Upper lobe of left lung (tissue), 6 donors: ENCODE measurements around the gene CYP26B1. TPM values are rescaled to one million over a fixed set of nuclear protein-coding genes. Genes with fewer than 3 reads are reported as not detected.

Experiments
- ATAC-seq, 2 donors: fragments of 200-7000 bp; cut with Tn5 transposase; one replicate each; pipeline ENCODE4 v1.9.1; 2022; ENCODE audit warnings: mild to moderate bottlenecking in 2 of 2, moderate library complexity in 2 of 2; ENCODE audit not compliant: low FRiP score in 2 of 2
- DNase-seq, 2 donors: peaks; one replicate each; pipeline ENCODE4 v3.0.0-alpha.2; 2019 to 2020
- H3K27ac ChIP-seq, 4 donors: fragments of 200-600 bp; sonication (generic); one replicate each; pipeline ENCODE4 v1.5.1; 2016 to 2019
- H3K27me3 ChIP-seq, 4 donors: fragments of 200-600 bp; sonication (generic); one replicate each; pipeline ENCODE4 v1.5.1; 2017 to 2019
- H3K36me3 ChIP-seq, 4 donors: fragments of 200-600 bp; sonication (generic); one replicate each; pipeline ENCODE4 v1.5.1; 2016 to 2019
- H3K4me1 ChIP-seq, 4 donors: fragments of 200-600 bp; sonication (generic); one replicate each; pipeline ENCODE4 v1.5.1; 2018 to 2019
- H3K4me3 ChIP-seq, 4 donors: fragments of 200-600 bp; sonication (generic); one replicate each; pipeline ENCODE4 v1.5.1; 2017 to 2019; ENCODE audit warnings: mild to moderate bottlenecking in 2 of 4, moderate library complexity in 1 of 4
- H3K9me3 ChIP-seq, 4 donors: fragments of 200-600 bp; sonication (generic); one replicate each; pipeline ENCODE4 v1.5.1; 2018 to 2019
- EP300 ChIP-seq, 4 donors: sonication (generic); formaldehyde crosslinking; IDR thresholded peaks; one replicate each; pipeline ENCODE4 v1.5.1; 2017; ENCODE audit warnings: antibody characterized with exemption in 4 of 4, control low read depth in 2 of 4
- POLR2A ChIP-seq, 4 donors: fragments of 450-650 bp; IDR thresholded peaks; one replicate each; pipeline ENCODE4 v1.5.1; 2016 to 2017; ENCODE audit warnings: antibody characterized with exemption in 4 of 4, mild to moderate bottlenecking in 2 of 4
- POLR2AphosphoS5 ChIP-seq, 2 donors: sonication (generic); formaldehyde crosslinking; IDR thresholded peaks; one replicate each; pipeline ENCODE4 v1.5.1; 2017; ENCODE audit warnings: antibody characterized with exemption in 2 of 2
- WGBS, 2 donors: methylation state at CpG; one replicate each; pipeline ENCODE4 v1.1.5; 2017 to 2018; 5-methylcytosine and 5-hydroxymethylcytosine counted together
- total RNA-seq, 6 donors: library from RNA; depleted of rRNA in 4 of 6; stranded (reverse); fragments of >200 nt in 4 of 6; gene quantifications; one replicate each; pipeline versions ENCODE4 v1.1.0 to v1.2.1, GENCODE V29; 2016 to 2021
- TF ChIP-seq, protein P1 (sequence below), 6 experiments: fragments of 450-650 bp in 4 of 6; fragments of 200-600 bp in 2 of 6; sonication (generic) in 2 of 6; IDR thresholded peaks; one replicate each; pipeline ENCODE4 v1.5.1; 2016 to 2019; ENCODE audit warnings: antibody characterized with exemption in 6 of 6
- donor health status: DM: no; HTN: no; CAD: no; lungs with moderate emphysema.
- donor health status: DM: no; HTN: yes; CAD: no; lungs with severe emphysema.

Gene CYP26B1
- total RNA-seq, 6 donors from 2014 or later = 0.89 to 4.8 (median 4.5) TPM; not detected in 1

DNA sequence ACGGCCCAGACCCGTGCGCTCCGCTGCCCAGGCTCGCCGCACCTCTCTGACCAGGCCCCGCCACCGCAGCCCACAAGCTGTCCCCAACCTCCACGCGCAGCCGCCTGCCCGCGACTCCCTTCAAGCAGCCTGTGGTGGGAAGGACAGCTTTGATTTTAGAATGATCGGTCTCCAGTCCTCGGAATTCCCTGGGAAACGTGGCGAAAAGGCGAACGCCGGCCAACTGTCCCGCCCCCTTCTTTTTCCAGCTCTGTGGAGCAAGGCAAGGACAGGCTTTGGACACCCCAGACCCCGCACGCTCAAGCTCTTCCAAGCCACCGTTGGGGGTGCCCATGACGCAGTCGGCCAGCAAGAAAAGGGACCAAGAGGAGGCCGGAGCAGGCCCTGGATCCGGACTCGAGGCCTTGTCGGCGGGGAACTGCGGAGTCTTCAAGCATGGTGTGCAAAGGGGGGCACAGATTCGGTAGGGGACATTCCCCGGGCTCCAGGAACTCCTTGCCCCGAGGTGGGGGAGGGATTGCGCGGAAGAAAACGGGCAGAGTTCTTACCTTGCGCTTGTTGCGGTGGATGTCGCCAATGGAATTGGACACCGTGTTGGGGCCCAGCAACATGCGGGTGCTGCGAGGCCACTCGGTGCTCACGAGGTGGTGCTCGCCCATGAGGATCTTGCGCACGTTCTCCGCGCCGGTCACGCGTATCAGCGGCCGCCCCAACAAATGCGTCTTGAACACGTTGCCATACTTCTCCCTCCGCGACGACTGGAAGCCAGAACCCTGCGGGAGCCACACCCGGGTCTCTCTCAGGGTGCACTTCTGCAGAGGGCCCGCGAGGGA is 4.0 kb downstream of the CYP26B1 start:
- Histone ChIP-seq H3K9me3 (no peaks in the 10 kb centered on the region), H3K4me3 (peak overlapping the region in 3 of 4 donors; percentile 22 to 61 (median 45)), H3K36me3 (no peaks in the 10 kb centered on the region), H3K4me1 (peaks cover 49 to 62% (median 54%) of the 10 kb centered on the region in 4 donors), H3K27me3 (peaks cover 0 to 51% (median 32%) of the 10 kb centered on the region in 4 donors), H3K27ac (peak overlapping the region in 2 of 4 donors; percentile 37 to 66)
- 24 to 48% methylated on average over 45 to 65 of the region's 65 CpGs for WGBS, 2 donors
- peak in 1 of 2 donors; percentile 80 for DNase-seq
- ATAC-seq = peak in 1 of 2 donors; percentile 6
- TF ChIP-seq EP300 (IDR thresholded peaks at IDR 0.05) (no peak), POLR2AphosphoS5 (IDR thresholded peaks at IDR 0.05) (no peak), POLR2A (IDR thresholded peaks at IDR 0.05) (no peak)
- TF ChIP-seq, protein P1, sequence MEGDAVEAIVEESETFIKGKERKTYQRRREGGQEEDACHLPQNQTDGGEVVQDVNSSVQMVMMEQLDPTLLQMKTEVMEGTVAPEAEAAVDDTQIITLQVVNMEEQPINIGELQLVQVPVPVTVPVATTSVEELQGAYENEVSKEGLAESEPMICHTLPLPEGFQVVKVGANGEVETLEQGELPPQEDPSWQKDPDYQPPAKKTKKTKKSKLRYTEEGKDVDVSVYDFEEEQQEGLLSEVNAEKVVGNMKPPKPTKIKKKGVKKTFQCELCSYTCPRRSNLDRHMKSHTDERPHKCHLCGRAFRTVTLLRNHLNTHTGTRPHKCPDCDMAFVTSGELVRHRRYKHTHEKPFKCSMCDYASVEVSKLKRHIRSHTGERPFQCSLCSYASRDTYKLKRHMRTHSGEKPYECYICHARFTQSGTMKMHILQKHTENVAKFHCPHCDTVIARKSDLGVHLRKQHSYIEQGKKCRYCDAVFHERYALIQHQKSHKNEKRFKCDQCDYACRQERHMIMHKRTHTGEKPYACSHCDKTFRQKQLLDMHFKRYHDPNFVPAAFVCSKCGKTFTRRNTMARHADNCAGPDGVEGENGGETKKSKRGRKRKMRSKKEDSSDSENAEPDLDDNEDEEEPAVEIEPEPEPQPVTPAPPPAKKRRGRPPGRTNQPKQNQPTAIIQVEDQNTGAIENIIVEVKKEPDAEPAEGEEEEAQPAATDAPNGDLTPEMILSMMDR (IDR thresholded peaks at IDR 0.05) = no peak

DNA sequence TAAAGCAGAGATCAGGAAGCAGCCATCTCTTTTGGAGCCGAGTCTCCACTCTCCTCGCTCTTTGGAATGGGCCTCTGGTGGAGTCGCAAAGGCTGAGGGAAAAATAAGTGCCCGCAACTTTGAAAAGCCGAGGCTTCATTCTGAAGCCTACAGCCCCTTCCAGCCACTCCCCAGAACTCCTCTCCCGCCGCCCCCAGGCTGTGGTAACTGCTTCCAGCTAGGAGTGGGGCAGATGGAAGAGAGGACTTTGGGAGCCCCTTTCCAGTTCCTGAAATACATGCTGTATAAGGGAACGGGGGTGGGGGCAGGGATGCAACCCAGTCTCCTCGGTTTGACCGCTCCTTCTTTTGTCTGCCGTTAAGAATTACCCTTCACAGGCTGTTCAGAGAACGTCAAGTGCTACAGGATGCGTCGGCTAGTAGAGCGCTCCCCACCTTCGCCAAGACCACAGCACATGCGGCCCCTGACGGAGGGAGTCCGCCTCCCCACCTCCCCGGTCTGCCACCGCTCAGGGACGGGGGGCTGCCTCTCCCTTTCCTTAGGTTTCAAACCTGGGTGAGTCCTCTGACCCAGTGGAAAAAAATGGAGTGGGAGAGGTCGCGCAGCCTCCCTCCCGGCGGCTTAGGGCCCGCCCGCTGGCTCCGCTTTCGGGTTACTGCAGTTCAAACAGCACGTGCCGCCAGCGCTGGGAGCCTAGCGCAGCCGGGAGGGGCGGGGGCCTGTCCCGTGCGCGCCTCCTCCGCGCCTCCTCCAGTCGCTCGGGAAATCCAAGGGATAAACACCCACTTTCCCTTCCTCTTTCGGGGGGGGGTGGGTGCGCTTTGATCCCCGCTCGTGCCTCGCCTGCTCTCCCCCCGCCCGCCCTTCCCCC is 4.9 kb downstream of the CYP26B1 start:
- H3K27ac ChIP-seq = peak overlapping the region in 2 of 4 donors; percentile 37 to 66
- WGBS, 2 donors = 21 to 43% methylated on average over 24 to 43 of the region's 50 CpGs
- H3K36me3 ChIP-seq = no peaks in the 10 kb centered on the region
- TF ChIP-seq POLR2AphosphoS5 (IDR thresholded peaks at IDR 0.05) (peak in 1 of 2 donors; percentile 40), EP300 (IDR thresholded peaks at IDR 0.05) (no peak)
- H3K27me3 ChIP-seq = peaks cover 0 to 46% (median 27%) of the 10 kb centered on the region in 4 donors
- H3K9me3 ChIP-seq = no peaks in the 10 kb centered on the region
- H3K4me1 ChIP-seq = peaks cover 44 to 61% (median 52%) of the 10 kb centered on the region in 4 donors
- H3K4me3 ChIP-seq = peak overlapping the region in 3 of 4 donors; percentile 22 to 61 (median 45)
- DNase-seq (peak; percentile 51 to 88), ATAC-seq (peak in 1 of 2 donors; percentile 76)

DNA sequence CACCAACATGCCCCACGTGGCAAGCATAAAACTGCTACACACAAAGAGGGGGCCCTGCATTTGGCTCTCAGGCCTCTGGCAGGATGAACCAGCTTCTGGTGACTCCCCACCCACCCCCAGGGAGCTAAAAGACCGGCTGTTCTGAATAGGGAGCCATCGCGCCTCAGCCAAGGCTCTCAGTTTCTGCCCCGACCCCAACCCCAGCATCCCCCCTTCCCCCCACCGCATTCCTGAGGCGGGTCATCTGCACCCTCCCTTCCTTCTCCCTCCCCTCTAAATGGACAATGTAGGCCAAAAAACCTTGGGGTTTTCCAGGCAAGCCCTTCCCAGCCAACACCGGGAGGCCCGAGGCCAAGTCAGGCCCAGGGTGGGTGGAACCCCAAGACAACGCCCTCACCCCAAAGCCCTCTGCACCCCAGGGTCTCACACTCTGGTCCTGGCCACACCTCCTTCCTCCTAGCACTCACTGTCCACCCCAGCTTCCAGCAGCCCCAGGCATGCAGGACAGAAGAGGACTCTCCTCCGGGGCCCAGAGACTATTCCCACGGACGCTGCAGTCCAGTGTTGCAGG is 5.7 kb downstream of the CYP26B1 start:
- Histone ChIP-seq H3K27ac (no peak overlapping the region), H3K36me3 (no peaks in the 10 kb centered on the region), H3K4me1 (peaks cover 39 to 58% (median 48%) of the 10 kb centered on the region in 4 donors), H3K27me3 (peaks cover 0 to 37% (median 19%) of the 10 kb centered on the region in 4 donors), H3K9me3 (no peaks in the 10 kb centered on the region), H3K4me3 (no peak overlapping the region)
- WGBS, 2 donors = 84 to 91% methylated on average over 11 to 13 of the region's 13 CpGs
- TF ChIP-seq POLR2AphosphoS5 (IDR thresholded peaks at IDR 0.05) = no peak
- TF ChIP-seq, protein P1 (IDR thresholded peaks at IDR 0.05) = no peak
- DNase-seq = no peak
- no peak for ATAC-seq

DNA sequence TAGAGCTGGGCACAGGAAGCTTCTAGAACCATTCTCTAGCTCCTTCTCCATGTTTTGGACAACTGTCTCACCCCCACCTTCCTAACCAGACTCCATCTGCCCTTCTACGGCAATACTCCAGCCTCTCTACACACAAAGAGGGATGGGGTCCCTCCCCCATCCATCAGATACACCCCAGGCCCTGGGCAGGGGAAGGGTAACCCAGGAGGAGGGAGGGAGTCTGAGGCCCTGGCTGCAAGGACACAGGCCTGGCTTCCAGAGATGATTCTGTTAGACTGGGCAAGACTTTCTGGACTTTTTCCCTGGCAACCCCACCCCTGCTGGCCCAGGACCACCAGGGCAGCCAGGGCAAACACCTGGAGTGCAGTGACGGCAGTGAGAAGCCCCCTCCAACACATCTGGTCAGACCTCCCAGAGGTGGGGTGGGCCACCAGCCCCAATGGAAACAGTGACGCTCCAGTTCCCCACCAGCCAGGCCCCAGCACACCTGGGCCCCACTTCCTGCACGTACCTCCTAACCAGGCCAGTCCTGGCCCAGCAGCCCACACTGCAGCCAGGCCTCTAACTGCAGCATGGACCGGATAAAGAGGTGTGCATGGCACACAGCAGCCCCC is 6.5 kb downstream of the CYP26B1 start:
- Histone ChIP-seq H3K9me3 (no peaks in the 10 kb centered on the region), H3K27ac (no peak overlapping the region), H3K4me3 (no peak overlapping the region), H3K36me3 (no peaks in the 10 kb centered on the region), H3K4me1 (peaks cover 36 to 50% (median 44%) of the 10 kb centered on the region in 4 donors), H3K27me3 (peaks cover 0 to 29% (median 13%) of the 10 kb centered on the region in 4 donors)
- 87 to 92% methylated on average over 1 to 5 of the region's 5 CpGs for WGBS, 2 donors
- DNase-seq (peak in 1 of 2 donors; percentile 65), ATAC-seq (no peak)
- TF ChIP-seq POLR2A (IDR thresholded peaks at IDR 0.05) = no peak

DNA sequence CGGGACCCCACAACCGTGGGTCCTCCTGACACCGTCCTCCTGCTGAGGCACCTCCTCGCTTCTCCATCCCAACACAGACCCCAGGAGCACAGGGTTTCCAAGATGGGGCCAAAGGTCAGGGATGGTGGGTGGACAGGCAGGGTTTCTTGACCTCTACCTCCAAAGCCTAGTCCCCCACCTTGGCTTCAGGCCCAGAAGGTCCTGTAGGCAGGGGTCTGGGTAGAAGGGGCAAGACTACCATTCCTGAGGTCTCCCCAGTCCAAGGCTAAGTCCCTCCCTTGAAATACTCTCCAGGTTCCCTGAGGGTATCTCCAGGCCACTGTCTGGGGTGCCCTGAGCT is 7.1 kb downstream of the CYP26B1 start:
- Histone ChIP-seq H3K27me3 (peaks cover 0 to 24% (median 10%) of the 10 kb centered on the region in 4 donors), H3K4me3 (no peak overlapping the region), H3K36me3 (no peaks in the 10 kb centered on the region), H3K9me3 (no peaks in the 10 kb centered on the region), H3K4me1 (peaks cover 34 to 44% (median 40%) of the 10 kb centered on the region in 4 donors), H3K27ac (no peak overlapping the region)
- TF ChIP-seq POLR2A (IDR thresholded peaks at IDR 0.05) (no peak), POLR2AphosphoS5 (IDR thresholded peaks at IDR 0.05) (no peak), EP300 (IDR thresholded peaks at IDR 0.05) (no peak)
- TF ChIP-seq, protein P1 (IDR thresholded peaks at IDR 0.05) = no peak
- no peak for ATAC-seq
- 97 to 100% methylated on average over 4 of the region's 4 CpGs for WGBS, 2 donors
- DNase-seq = no peak
